Activated CD4-positive, alpha-beta T cell treated with anti-CD3 and anti-CD28 coated beads, Interleukin-2, amount 50 U/mL, for 16 hours (primary cell): ENCODE results near the gene KCND3.

ENCODE experiments used
- DNase-seq: peaks from one replicate; pipeline ENCODE4 v3.0.0-alpha.2; 2020

Gene KCND3

GRCh38 chr1:111988377-111988742 lies 1.1 kb downstream of the KCND3 start:
- no peak for DNase-seq

GRCh38 chr1:111987502-111987901 lies 2.0 kb downstream of the KCND3 start:
- no peak for DNase-seq

- no peak for DNase-seq
Measured at GRCh38 chr1:111983500-111983899, 6.0 kb downstream of the KCND3 start.

GRCh38 chr1:111982428-111982827 lies 7.0 kb downstream of the KCND3 start:
- no peak for DNase-seq

- no peak for DNase-seq
Measured at GRCh38 chr1:111981871-111982270, 7.6 kb downstream of the KCND3 start.

- DNase-seq = no peak
Measured at GRCh38 chr1:111981090-111981489, 8.4 kb downstream of the KCND3 start.

- DNase-seq = no peak
Measured at GRCh38 chr1:111980686-111981085, 8.8 kb downstream of the KCND3 start.

GRCh38 chr1:111978695-111979094 lies 10.8 kb downstream of the KCND3 start:
- no peak for DNase-seq

GRCh38 chr1:111977378-111977777 lies 12.1 kb downstream of the KCND3 start:
- no peak for DNase-seq

- DNase-seq = no peak
Measured at GRCh38 chr1:111976842-111977241, 12.6 kb downstream of the KCND3 start.

- no peak for DNase-seq
Measured at GRCh38 chr1:111976332-111976731, 13.1 kb downstream of the KCND3 start.

- DNase-seq = no peak
Measured at GRCh38 chr1:111973150-111973790, 16.2 kb downstream of the KCND3 start.

- DNase-seq = no peak
Measured at GRCh38 chr1:111971396-111971795, 18.1 kb downstream of the KCND3 start.

GRCh38 chr1:111968511-111968910 lies 21.0 kb downstream of the KCND3 start:
- no peak for DNase-seq

- no peak for DNase-seq
Measured at GRCh38 chr1:111967886-111968285, 21.6 kb downstream of the KCND3 start.

GRCh38 chr1:111967067-111967690 lies 22.3 kb downstream of the KCND3 start:
- no peak for DNase-seq

GRCh38 chr1:111965781-111966443 lies 23.6 kb downstream of the KCND3 start:
- no peak for DNase-seq

- no peak for DNase-seq
Measured at GRCh38 chr1:111963985-111964738, 25.3 kb downstream of the KCND3 start.

- DNase-seq = no peak
Measured at GRCh38 chr1:111961773-111962565, 27.5 kb downstream of the KCND3 start.

- DNase-seq = no peak
Measured at GRCh38 chr1:111961016-111961415, 28.5 kb downstream of the KCND3 start.

GRCh38 chr1:111959436-111959835 lies 30.0 kb downstream of the KCND3 start:
- no peak for DNase-seq

- DNase-seq = no peak
Measured at GRCh38 chr1:111958851-111959250, 30.6 kb downstream of the KCND3 start.

- DNase-seq = no peak
Measured at GRCh38 chr1:111958075-111958474, 31.4 kb downstream of the KCND3 start.
